Occipital lobe (tissue), 2 donors: ENCODE measurements around the gene PLAC9. TPM values are rescaled to one million over a fixed set of nuclear protein-coding genes. Genes with fewer than 3 reads are reported as not detected.
"Not testable (repeated sequence)": the region's sequence is repeated elsewhere in the genome, so short reads cannot be mapped to it uniquely, and the experiment has no call there.

Experiments
- DNase-seq: peaks from one replicate; lab custom pipeline; 2025; lab: John Stamatoyannopoulos, UW
- total RNA-seq: library from RNA; depleted of rRNA; stranded (reverse); fragments of >200 nt; gene quantifications from one replicate; pipeline ENCODE4 v1.2.3, GENCODE V29; 2014

The PLAC9 gene, protein sequence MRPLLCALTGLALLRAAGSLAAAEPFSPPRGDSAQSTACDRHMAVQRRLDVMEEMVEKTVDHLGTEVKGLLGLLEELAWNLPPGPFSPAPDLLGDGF
- total RNA-seq, result 1.6 TPM

DNA sequence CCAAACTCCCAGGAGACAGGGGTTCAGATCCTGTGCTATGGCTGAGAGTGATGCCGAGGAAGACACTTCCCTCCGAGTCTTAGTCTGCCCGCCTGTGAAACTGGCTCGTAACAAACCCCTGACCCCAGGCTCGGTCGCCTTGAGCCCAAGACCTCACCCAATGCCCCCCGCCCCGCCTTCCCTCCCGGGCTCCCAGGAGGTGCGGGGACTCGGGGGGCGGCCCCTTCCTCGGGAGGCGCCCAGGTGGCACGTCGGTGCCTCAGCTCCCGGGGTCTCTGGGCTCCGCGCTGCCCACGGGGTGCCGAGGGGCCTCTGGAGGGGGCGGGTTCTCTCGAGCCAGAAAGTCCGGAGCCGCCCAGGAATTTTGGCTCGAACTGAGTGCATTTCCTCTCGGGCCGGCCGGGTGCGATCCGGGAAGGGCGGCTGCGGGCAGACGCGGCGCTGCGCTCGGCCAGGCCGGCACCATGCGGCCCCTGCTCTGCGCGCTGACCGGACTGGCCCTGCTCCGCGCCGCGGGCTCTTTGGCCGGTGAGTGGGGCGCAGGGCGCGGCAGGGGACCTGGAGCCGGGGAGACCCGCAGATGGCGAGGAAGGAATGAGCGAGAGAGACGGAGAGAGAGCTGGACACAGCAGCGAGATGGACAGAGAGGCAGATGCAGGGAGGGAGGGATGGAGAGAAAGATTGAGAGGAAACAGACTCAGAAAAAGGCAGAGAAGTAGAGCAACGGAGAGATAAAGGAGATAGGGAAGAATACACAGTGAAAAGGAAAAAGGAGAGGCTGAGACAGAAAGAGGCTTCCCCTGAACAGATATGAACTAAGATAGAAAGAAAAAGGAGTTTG, at the start of gene PLAC9:
Gene PLAC9, plus strand, starts transcription at position 432 of the 841 bp plus-strand sequence. Its CDS starts 33 bp downstream, at position 465.
- no peak for DNase-seq

DNA sequence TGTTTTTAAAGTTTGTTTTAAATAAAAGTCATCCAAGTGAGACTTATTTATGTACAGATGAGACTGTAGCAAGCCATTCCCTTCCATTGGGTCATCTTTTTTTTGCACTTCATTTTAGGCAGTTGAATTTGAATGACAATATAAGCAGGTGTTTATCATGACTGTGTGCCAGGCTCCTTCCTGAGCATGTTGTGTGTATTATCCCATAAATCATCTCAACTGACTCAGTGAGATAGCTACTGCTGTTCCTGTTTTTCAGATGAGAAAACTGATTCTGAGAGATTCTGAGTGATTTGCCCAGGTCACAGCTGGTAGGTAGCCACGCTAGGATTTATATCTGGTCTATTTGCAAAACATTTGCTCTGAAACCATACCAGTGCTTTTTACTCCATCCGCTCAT, 42.4 kb upstream of the PLAC9 start:
- no peak for DNase-seq

GRCh38 chr10:80094231-80094630, 38.3 kb upstream of the PLAC9 start:
- no peak for DNase-seq

- not testable (repeated sequence) for DNase-seq
These were observed 34.3 kb upstream of the PLAC9 start for GRCh38 chr10:80098272-80098671.

- DNase-seq, result not testable (repeated sequence)
These were observed 33.2 kb upstream of the PLAC9 start for GRCh38 chr10:80099295-80099694.

DNA sequence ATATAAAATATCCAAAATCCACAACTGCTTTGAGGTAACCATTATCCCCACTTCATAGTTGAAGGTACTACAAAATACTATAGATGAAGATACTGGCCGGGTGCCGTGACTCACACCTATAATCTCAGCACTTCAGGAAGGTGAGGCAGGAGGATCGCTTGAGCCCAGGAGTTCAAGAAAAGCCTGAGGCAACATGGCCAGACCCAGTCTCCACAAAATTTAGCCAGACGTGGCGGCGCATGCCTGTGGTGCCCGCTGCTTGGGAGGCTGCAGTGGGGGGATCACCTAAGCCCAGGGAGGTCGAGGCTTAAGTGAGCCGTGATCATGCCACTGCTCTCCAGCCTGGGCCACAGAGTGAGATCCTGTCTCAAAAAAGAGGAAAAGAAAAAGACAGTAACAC, 32.4 kb upstream of the PLAC9 start:
- no peak for DNase-seq

DNA sequence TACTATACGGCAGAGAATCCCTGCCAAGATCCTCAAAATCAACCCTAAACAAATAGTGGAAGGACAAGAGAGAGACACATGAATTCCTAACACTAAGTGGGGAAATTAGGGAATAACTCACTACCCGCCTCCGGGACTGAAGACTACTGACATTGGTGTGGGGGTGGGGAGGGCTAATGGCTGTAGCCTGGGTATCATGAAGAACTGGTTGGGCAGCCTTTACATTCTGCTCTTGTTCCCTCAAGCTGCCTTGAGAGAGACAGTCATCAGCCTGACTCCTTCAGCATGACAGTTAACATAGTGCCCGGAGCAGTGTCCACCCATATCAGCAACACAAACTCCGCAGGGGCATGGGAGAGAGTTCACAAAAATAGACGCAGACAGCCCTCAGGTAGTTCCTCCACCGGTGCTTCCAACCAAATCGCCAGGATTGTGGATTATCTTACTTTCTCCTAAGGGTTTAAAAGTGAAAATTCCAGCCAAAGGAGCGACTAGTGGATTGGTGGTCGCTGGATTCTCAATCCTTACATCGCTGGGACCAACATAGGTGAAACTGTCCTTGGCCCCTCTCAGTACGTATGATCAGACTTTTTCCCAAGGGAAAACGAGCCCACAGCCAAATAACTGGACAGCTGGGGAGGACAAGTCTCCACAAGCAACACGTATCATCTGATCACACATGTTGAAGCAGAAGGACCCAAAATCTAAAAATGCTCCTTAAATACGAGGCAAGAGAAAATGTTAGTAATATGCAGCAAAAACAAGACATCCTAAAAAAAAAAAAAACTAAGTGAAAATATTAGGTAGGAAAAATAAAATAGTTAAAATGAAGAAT, 31.5 kb upstream of the PLAC9 start:
- no peak for DNase-seq

DNA sequence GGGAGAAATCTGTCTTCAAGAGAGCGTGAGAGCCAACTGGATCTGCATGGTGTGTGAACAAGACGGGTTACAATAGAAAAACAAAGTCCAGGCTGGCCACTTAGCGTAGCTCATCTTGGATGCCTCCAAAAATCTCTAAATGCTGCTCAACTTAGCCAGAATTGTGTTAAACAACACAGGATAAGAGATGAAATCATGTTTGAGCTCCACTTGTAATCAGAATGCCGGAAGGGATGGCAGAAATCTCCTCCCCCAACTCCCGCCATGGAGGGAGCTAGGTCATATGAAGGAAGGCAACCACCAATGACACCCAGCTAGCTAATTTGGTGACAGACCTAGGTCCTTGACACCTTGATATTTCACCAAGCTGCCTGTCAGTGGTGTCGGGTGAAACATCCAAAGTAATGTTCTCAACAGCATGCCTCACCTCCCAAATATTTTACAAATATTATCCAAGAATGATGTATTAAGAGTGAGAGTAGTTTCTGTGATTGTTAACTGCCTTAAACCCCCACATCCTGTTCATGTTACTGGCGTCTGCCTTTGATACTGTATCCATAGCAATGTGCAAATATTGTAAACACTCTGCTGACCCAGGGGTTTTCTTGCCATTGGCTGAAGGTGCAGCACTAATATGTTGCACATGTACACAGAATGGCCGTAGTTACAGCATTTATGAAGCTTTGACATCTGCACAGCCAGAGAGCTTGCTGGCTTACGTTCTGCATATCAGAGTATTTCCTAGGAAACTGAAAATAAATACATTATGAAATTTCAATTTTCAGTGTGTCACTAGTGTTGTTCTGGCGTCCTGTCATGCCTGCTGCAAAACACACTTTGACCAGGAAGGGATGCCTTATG, 28.2 kb upstream of the PLAC9 start:
- no peak for DNase-seq

GRCh38 chr10:80108576-80109239, 23.8 kb upstream of the PLAC9 start:
- DNase-seq, result no peak

DNA sequence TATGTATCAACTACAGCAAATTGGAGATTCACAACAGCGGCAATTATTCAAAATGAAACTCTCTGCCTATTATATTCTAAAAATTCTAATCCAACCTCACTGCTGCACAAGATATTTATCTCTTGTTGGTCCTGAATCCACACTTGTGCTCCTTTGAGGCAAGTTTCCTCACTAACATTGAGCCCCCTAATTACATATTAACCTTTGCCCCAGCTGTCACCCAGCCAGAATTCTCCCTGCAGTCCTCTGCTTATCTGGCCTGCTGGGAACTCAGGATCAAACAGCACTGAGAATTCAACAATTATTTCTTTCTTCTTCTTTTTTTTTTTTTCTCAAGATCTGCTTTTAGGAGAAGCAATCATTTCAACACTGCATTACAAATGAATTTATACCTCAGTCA, 21.5 kb upstream of the PLAC9 start:
- DNase-seq, result no peak

GRCh38 chr10:80118669-80119068, 13.9 kb upstream of the PLAC9 start:
- no peak for DNase-seq

- no peak for DNase-seq
These were observed 10.3 kb upstream of the PLAC9 start for GRCh38 chr10:80122110-80122710.

- no peak for DNase-seq
These were observed 9.8 kb upstream of the PLAC9 start for GRCh38 chr10:80122746-80123145.

DNA sequence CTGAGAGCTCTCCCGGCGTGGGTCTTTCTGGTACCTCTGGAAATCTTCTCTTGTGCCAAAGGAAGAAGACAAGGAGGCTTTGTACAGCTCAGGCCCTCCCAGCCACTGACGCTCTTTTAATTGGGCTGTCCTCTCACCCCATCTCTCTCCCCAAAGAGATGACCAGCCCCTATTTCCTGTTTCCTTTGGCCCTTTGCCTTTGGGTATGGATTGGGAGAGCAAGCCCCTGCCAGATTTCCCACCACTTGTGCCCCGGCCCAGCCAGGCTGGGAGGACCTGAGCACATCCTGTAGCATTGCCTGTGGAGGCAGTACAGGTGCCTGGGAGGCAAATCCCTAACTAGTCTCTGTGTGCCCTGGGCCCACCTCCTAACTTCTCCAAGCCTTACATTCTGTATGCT, 5.7 kb upstream of the PLAC9 start:
- DNase-seq, result no peak

- DNase-seq, result no peak
These were observed 1.0 kb upstream of the PLAC9 start for GRCh38 chr10:80131499-80131901.

- DNase-seq, result no peak
These were observed 676 bp downstream of the PLAC9 start for GRCh38 chr10:80133206-80133605.

- not testable (repeated sequence) for DNase-seq
These were observed 1.2 kb downstream of the PLAC9 start for GRCh38 chr10:80133687-80134086.

GRCh38 chr10:80136134-80136571, 3.6 kb downstream of the PLAC9 start:
- DNase-seq, result no peak

DNA sequence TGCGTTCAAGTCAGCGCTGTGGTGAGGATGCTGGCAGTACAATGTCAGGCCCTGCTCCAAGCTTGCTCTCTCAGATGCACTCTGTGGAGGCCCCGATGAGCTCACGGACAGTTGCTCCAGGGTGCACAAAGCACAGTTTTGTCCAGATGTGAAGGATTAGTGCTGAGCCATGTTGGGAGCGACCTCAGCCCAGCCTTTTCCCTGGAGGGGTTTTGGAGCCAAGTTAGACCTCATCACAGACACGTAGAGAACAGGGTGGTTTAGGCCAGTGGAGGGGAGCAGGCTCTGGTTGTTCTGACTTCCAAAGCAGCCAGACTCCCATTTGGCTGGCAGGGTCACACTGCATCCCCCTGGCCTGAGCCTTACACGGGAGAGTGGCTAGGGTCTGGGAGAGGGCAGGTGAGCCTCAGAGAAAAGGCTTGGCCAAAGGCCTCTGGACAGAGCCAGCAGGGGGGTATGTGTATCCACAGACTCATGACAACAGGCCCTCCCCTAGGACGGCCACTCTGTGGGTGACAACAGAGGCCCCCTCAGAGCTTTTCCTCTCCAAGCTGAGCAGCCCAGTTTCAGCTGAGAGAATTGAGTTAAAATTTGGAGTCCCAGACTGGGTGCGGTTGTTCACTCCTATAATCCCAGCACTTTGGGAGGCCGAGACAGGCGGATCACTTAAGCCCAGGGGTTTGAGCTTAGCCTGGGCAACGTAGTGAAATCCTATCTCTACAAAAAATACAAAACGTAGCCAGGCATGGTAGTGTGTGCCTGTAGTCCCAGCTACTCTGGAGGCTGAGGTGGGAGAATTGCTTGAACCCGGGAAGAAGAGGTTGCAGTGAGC, 4.7 kb downstream of the PLAC9 start:
- DNase-seq, result no peak
